ENCODE results near the gene RELN.

- TF ChIP-seq CTCF (IDR thresholded peaks at IDR 0.05) (no peak), POLR2A (IDR thresholded peaks at IDR 0.05) (no peak)
Measured at GRCh38 chr7:103833401-103833800, 156.1 kb downstream of the RELN start.

Measured in thyroid gland (tissue), 4 donors.